Measurements from ENCODE around the gene ASB3. TPM values are rescaled to one million over a fixed set of nuclear protein-coding genes. Genes with fewer than 3 reads are reported as not detected.

The ASB3 gene
- total and polyA plus RNA-seq, 12 donors, result 5.2 to 14.4 (median 10.9) TPM

DNA sequence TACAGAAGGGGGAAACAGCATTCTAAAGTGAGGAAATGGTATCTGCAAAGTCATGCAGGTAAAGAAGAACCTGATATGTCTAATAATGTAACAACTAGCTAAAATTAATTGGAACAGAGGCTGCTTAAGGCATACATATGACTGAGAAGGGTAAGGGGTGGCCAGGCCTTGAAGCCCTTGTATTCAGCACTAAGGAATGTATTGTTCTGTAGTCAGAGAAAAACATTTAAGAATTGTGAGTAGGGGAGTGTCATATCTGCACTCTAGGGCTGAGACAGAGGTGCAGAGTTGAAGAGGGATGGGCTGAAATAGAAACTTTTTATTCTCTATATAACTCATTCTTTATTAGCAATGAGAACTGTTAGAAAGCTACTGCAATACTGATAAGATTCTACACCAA, 164.6 kb downstream of the ASB3 start:
- H3K4me1 ChIP-seq, result no peaks in the 10 kb centered on the region
- no peak overlapping the region for H3K4me3 ChIP-seq
- intact Hi-C loops (cut with DNase I), result no loop called here
- H3K27ac ChIP-seq, result no peak overlapping the region
- no peaks in the 10 kb centered on the region for H3K36me3 ChIP-seq
- ATAC-seq (no peak), DNase-seq (no peak)
- no peaks in the 10 kb centered on the region for H3K27me3 ChIP-seq
- TF ChIP-seq, protein P1, sequence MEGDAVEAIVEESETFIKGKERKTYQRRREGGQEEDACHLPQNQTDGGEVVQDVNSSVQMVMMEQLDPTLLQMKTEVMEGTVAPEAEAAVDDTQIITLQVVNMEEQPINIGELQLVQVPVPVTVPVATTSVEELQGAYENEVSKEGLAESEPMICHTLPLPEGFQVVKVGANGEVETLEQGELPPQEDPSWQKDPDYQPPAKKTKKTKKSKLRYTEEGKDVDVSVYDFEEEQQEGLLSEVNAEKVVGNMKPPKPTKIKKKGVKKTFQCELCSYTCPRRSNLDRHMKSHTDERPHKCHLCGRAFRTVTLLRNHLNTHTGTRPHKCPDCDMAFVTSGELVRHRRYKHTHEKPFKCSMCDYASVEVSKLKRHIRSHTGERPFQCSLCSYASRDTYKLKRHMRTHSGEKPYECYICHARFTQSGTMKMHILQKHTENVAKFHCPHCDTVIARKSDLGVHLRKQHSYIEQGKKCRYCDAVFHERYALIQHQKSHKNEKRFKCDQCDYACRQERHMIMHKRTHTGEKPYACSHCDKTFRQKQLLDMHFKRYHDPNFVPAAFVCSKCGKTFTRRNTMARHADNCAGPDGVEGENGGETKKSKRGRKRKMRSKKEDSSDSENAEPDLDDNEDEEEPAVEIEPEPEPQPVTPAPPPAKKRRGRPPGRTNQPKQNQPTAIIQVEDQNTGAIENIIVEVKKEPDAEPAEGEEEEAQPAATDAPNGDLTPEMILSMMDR (IDR thresholded peaks at IDR 0.05), result no peak
- H3K9me3 ChIP-seq, result peaks cover 0 to 7% (median 0%) of the 10 kb centered on the region in 11 donors

DNA sequence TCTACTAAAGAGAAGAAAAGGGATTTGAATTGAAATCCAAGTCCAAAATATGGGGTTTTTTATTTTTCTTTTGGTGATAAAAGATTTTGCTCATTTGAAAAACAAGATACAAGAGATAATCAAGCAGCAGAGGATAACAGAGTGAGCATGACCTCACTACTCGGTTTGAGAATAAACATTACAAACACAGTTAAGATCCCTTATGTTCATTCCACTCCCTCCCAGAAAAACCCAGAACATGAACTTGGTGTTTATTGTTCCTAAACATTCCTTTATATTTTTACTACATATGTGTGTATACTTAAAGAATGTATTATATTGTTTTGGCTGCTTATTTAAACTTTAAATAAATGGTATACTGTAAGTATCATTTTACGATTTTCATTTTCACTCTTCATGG, 165.8 kb downstream of the ASB3 start:
- peaks cover 0 to 7% (median 0%) of the 10 kb centered on the region in 11 donors for H3K9me3 ChIP-seq
- ATAC-seq, result no peak
- 70 to 78% methylated on average over 2 of the region's 2 CpGs for WGBS, 2 donors
- H3K4me1 ChIP-seq, result no peaks in the 10 kb centered on the region
- no peak overlapping the region for H3K27ac ChIP-seq
- H3K27me3 ChIP-seq, result no peaks in the 10 kb centered on the region
- no peak overlapping the region for H3K4me3 ChIP-seq
- intact Hi-C loops (cut with DNase I), result no loop called here
- DNase-seq, result no peak
- H3K36me3 ChIP-seq, result no peaks in the 10 kb centered on the region
- TF ChIP-seq, protein P1 (IDR thresholded peaks at IDR 0.05), result no peak

Other genes with a start within 250 kb of the ASB3 start
- gene CHAC2, start 19.1 kb downstream of the ASB3 start, total RNA-seq, result 1 to 10 TPM; 1.3 to 5.1 (median 2.1) TPM
- 1 to 10 TPM; 2.0 to 7.1 TPM for gene CHAC2, start 19.1 kb downstream of the ASB3 start, polyA plus RNA-seq
- gene ERLEC1, start 91 bp upstream of the ASB3 start, total RNA-seq, result 10 to 100 TPM; 30.4 to 48.1 (median 39.5) TPM
- gene ERLEC1, start 91 bp upstream of the ASB3 start, polyA plus RNA-seq, result 10 to 100 TPM; 12.6 to 34.6 TPM
- 1 to 10 TPM in 5 of 10 donors, under 1 TPM in 5; 0.61 to 2.1 (median 1.1) TPM for gene GPR75, start 73.0 kb upstream of the ASB3 start, total RNA-seq
- under 1 TPM; 0.32 to 0.51 TPM for gene GPR75, start 73.0 kb upstream of the ASB3 start, polyA plus RNA-seq
- 10 to 100 TPM; 53.1 to 77.8 (median 66.6) TPM for gene PSME4, start 184.0 kb upstream of the ASB3 start, total RNA-seq
- gene PSME4, start 184.0 kb upstream of the ASB3 start, polyA plus RNA-seq, result 10 to 100 TPM; 36.1 to 38.1 TPM